HG03460 (cell line): ENCODE measurements around the gene PLLP.

Source experiments
- ATAC-seq: cut with Tn5 transposase; IDR thresholded peaks from one replicate; pipeline ENCODE4 v1.9.1; 2021; ENCODE audit not compliant: unreplicated experiment

PLLP gene, protein sequence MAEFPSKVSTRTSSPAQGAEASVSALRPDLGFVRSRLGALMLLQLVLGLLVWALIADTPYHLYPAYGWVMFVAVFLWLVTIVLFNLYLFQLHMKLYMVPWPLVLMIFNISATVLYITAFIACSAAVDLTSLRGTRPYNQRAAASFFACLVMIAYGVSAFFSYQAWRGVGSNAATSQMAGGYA

GRCh38 chr16:57284209-57284951, at the start of gene PLLP:
Gene PLLP, minus strand, starts transcription at chr16:57284672. Its CDS starts 132 bp downstream, at chr16:57284540.
- no peak for ATAC-seq

- no peak for ATAC-seq
Measured at GRCh38 chr16:57333402-57333801, 48.9 kb upstream of the PLLP start.

DNA sequence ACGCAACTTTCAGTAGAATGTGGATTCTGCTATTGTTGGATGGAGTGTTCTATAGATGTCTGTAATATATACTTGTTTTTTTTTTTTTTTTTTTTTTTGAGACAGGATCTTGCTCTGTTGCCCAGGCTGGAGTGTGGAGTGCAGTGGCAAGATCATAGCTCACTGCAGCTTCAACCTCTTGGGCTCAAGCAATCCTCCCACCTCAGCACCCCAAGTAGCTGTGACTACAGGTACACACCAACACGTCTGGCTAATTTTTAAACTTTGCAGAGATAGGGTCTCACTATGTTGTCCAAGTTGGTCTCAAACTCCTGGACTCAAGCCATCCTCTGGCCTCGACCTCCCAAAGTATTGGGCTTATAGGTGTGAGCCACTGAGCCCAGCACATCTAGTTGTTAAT, 46.9 kb upstream of the PLLP start:
- ATAC-seq = no peak

DNA sequence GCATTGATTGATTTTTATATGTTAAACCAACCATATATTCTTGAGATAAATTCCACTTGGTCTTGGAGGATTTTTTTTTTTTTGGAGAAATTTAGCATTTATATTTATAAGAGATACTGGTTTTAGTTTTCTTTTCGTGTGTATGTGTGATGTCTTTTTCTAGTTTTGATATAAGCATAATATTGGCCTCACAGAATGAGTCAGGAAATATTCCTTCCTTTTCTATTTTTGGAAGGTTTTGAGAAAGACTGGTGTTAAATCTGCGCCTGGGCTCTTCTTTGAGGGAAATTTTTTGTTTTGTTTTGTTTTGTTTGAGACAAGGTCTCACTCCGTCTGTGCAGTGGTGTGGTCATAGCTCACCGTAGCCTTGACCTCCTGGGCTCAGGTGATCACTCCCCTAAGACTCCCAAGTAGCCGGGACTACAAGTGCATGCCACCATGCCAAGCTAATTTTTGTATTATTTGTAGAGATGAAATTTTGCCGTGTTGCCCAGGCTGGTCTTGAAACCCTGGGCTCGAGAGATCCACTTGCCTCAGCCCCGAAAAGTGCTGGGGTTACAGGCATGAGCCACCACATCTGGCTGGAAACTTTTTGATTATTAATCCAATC, 45.4 kb upstream of the PLLP start:
- no peak for ATAC-seq

- no peak for ATAC-seq
Measured at GRCh38 chr16:57325458-57325857, 41.0 kb upstream of the PLLP start.

GRCh38 chr16:57324749-57325148, 40.3 kb upstream of the PLLP start:
- no peak for ATAC-seq

- no peak for ATAC-seq
Measured at GRCh38 chr16:57319646-57320045, 35.2 kb upstream of the PLLP start.

DNA sequence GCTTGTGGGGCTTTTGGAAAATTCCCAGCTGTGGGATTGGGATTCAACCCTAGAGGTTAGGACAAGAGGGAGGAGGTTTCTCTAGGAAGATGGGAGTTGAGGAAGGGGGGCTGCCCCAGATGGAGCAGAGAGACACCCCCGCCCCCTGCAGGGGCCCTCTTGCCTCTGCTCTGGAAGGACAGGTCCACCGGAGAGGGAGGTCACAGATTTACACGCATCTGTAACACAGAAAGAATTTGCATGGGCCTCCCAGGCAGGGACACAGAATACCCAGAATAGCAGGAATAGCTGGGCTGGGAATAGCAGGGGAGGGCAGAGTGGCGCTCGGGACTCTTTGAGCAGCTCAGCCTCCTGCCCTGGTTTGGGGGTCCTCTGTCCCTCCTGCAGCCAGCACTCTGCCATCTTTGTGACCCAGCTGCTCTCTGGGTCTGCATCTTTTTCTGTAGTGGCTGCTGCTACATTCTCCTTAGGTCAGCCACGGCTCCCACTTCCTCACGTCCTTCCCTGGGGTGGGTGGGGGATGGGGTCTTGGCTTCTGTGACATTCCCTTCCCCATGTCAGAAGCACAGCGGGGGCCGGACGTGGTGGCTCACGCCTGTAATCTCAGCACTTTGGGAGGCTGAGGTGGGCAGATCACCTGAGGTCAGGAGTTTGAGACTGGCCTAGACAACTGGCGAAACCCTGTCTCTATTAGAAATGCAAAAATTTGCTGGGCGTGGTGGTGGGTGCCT, 33.9 kb upstream of the PLLP start:
- ATAC-seq = no peak

DNA sequence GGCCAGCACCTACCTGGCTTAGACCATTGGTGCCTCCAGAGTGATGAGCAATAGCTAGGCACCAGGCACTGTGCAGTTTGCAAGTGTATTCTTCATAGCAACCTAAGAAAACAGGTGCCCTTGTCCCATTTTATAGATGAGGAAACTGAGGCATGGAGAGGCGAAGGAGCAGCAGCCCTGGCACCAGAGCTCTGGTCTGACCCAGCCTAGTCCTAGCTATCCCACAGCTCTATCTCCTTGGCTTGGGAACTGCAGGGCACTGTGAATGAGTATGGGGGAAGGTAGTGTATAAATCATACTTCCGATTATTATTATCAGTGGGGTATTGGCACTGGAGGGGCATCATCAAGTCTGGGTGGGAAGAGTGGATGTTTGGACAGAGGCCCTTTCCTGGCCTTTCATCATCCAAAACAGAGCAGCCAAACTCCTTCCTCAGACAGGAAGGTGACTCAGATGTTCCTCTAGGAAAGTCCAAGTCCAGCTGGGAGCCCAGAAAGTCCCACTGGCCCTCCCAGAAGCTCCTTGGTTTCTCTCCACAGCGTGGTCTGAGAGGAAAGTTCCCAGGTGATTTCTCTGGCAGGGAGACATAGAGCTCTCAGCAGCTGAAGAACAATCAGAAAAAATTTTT, 32.0 kb upstream of the PLLP start:
- ATAC-seq = no peak

- ATAC-seq = no peak
Measured at GRCh38 chr16:57315416-57315815, 30.9 kb upstream of the PLLP start.

- no peak for ATAC-seq
Measured at GRCh38 chr16:57314161-57314785, 29.8 kb upstream of the PLLP start.

- ATAC-seq = no peak
Measured at GRCh38 chr16:57313509-57313908, 29.0 kb upstream of the PLLP start.

DNA sequence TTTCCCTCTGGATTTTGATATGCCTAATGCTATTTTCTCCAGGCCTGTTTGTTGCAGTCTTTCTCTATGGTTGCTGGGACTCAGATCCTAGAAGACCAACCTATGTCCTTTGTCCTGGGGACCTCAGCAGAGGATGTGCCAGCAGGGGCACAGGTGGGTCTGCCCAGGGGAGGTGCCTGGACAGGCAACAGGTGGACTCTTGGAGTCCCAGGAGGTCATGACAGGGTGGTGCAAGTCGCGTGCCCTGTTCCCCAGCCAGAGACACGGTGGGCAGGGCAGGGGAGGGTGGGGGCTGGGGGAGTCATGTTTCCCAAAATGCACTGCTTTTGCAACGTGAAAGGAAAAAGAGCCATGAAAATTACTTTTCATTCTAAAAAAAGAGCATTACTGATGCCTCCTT, 26.3 kb upstream of the PLLP start:
- ATAC-seq = no peak

DNA sequence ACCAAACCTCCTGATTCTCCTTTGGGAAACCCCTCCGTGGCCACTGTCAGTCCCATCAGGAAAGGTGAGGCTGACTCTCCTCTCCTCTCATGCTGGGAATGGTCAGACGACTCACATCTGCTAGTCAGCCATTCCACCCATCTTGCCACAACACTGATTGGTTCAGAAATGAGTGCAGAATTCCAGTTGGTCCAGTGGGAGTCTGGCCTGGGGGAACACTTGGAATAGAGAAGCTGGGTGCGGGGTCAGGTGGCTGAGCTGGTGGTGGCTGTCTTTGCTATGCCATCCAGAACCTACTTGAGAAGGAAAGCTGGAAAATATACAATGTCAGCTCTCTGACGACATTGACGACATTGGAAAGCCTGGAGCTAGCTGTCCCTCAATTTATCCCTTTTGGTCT, 23.6 kb upstream of the PLLP start:
- ATAC-seq = no peak

GRCh38 chr16:57307365-57307764, 22.9 kb upstream of the PLLP start:
- no peak for ATAC-seq

DNA sequence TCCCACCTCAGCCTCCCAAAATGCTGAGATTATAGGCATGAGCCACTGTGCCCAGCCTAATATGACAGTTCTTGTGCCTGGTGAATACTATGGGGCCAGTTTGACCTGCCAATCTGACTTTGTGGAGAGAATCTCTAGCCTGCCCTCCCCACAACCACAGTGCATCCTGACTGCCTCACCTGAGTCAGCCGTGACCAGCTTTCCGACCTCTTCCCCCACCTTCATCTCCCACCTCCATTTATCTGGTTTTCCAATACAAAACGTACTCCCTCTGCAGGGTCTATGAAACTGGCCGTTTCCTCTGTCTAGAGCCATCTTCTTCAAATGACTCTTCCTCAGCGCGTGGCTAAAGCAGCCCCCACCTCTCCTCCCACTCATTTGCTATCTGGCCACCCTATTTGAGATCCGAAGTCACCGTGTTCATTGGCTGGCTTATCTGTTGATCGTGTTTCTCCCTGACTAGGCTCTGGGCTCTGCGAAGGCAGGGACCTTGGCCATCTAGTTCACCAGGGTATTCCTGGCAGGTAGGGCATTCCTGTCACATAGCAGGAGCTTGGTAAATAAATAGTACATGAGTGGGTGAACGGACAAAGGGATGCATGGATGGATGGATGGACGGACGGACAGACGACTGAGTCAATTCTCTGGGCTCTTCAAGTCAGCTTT, 22.3 kb upstream of the PLLP start:
- no peak for ATAC-seq

- no peak for ATAC-seq
Measured at GRCh38 chr16:57305159-57305811, 20.8 kb upstream of the PLLP start.

DNA sequence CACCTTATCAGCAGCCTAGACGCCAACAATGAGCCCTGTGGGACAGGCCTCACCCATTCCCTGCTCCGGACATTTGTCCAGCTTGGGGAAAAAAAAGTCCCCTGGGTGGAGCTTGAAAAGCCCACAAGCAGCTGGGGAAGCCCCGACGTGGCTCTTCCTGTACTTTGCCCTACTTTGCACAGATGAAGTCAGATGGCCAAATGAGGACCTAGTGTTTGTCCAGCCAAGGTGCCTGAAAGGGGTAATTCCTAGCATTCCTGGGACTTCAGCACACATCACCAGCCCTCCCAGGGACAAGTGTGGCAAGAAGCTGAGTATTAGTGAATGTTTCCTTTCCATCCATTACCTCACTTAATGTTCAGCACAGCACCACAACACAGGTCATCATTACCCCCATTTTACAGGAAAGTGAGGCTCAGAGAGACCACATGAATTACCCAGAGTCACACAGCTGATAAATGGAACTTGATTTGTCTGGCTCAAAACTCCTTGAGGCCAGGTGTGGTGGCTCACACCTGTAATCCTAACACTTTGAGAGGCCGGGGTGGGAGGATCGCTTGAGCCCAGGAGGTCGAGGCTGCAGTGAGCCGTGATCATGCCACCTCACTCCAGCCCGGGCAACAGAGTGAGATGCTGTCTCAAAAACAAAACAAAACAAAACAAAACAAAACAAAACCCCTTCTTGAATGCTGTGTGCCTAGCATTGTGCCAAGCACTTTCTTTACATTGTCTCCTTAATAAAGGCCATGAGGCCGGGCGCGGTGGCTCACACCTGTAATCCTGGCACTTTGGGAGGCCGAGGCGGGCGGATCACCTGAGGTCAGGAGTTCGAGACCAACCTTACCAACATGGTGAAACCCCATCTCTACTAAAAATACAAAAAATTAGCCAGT, 19.9 kb upstream of the PLLP start:
- ATAC-seq = no peak

- no peak for ATAC-seq
Measured at GRCh38 chr16:57303910-57304168, 19.4 kb upstream of the PLLP start.
